HUES48 (cell line): ENCODE results near the gene DCDC2C.
"Not testable (repeated sequence)": the region's sequence is repeated elsewhere in the genome, so short reads cannot be mapped to it uniquely, and the experiment has no call there.

Experiments used
- H3K27ac ChIP-seq: one replicate; pipeline ENCODE4 v1.7.0; 2013; ENCODE audit warnings: low read depth, low read length, inconsistent platforms
- H3K27me3 ChIP-seq: 2 replicates; pipeline ENCODE4 v1.6.1; 2013; ENCODE audit warnings: mild to moderate bottlenecking, low read length; ENCODE audit not compliant: control insufficient read depth, insufficient read depth
- H3K36me3 ChIP-seq: 2 replicates; pipeline ENCODE4 v1.6.1; 2013; ENCODE audit warnings: low read length; ENCODE audit not compliant: control insufficient read depth, insufficient read depth
- H3K4me1 ChIP-seq: 2 replicates; pipeline ENCODE4 v1.6.1; 2013; ENCODE audit warnings: mild to moderate bottlenecking, low read length; ENCODE audit not compliant: control insufficient read depth, insufficient read depth
- H3K4me3 ChIP-seq: 2 replicates; pipeline ENCODE4 v1.5.1; 2013; ENCODE audit warnings: mild to moderate bottlenecking, low read depth, low read length
- H3K9ac ChIP-seq: 2 replicates; pipeline ENCODE4 v1.6.1; 2013; ENCODE audit warnings: mild to moderate bottlenecking, low read depth, low read length, moderate library complexity
- H3K9me3 ChIP-seq: 2 replicates; pipeline ENCODE4 v1.6.1; 2013; ENCODE audit warnings: low read length; ENCODE audit not compliant: control insufficient read depth, insufficient read depth

Gene DCDC2C

GRCh38 chr2:3801506-3801905, 98.1 kb downstream of the DCDC2C start:
- H3K9ac ChIP-seq = no peak overlapping the region
- no peaks in the 10 kb centered on the region for H3K4me1 ChIP-seq
- no peaks in the 10 kb centered on the region for H3K36me3 ChIP-seq
- no peak overlapping the region for H3K27ac ChIP-seq
- no peaks in the 10 kb centered on the region for H3K9me3 ChIP-seq
- no peak overlapping the region for H3K4me3 ChIP-seq
- H3K27me3 ChIP-seq = no peaks in the 10 kb centered on the region

GRCh38 chr2:3805201-3805939, 102.0 kb downstream of the DCDC2C start:
- Histone ChIP-seq H3K27me3 (no peaks in the 10 kb centered on the region), H3K4me3 (no peak overlapping the region), H3K36me3 (no peaks in the 10 kb centered on the region), H3K9me3 (no peaks in the 10 kb centered on the region; the same call in 1 of the 2 replicates), H3K9ac (no peak overlapping the region), H3K4me1 (no peaks in the 10 kb centered on the region), H3K27ac (no peak overlapping the region)

- H3K4me1 ChIP-seq = no peaks in the 10 kb centered on the region
- H3K9me3 ChIP-seq = no peaks in the 10 kb centered on the region; the same call in 1 of the 2 replicates
- no peaks in the 10 kb centered on the region for H3K36me3 ChIP-seq
- H3K4me3 ChIP-seq = no peak overlapping the region
- no peaks in the 10 kb centered on the region for H3K27me3 ChIP-seq
- H3K27ac ChIP-seq = no peak overlapping the region
- no peak overlapping the region for H3K9ac ChIP-seq
Observed at GRCh38 chr2:3806168-3806567, 102.8 kb downstream of the DCDC2C start.

GRCh38 chr2:3806730-3807129, 103.4 kb downstream of the DCDC2C start:
- Histone ChIP-seq H3K4me1 (no peaks in the 10 kb centered on the region), H3K36me3 (no peaks in the 10 kb centered on the region), H3K27me3 (no peaks in the 10 kb centered on the region), H3K27ac (no peak overlapping the region), H3K9ac (no peak overlapping the region), H3K9me3 (no peaks in the 10 kb centered on the region; the same call in 1 of the 2 replicates), H3K4me3 (no peak overlapping the region)

- H3K36me3 ChIP-seq = no peaks in the 10 kb centered on the region
- H3K4me1 ChIP-seq = no peaks in the 10 kb centered on the region
- H3K9me3 ChIP-seq = no peaks in the 10 kb centered on the region; the same call in 1 of the 2 replicates
- H3K27me3 ChIP-seq = no peaks in the 10 kb centered on the region
- no peak overlapping the region for H3K4me3 ChIP-seq
- no peak overlapping the region for H3K9ac ChIP-seq
- H3K27ac ChIP-seq = no peak overlapping the region
Observed at GRCh38 chr2:3807853-3808252, 104.5 kb downstream of the DCDC2C start.

GRCh38 chr2:3814706-3815245, 111.4 kb downstream of the DCDC2C start:
- no peaks in the 10 kb centered on the region for H3K4me1 ChIP-seq
- no peaks in the 10 kb centered on the region; the same call in 1 of the 2 replicates for H3K9me3 ChIP-seq
- peak overlapping the region; percentile 10 for H3K27ac ChIP-seq
- no peaks in the 10 kb centered on the region for H3K36me3 ChIP-seq
- H3K27me3 ChIP-seq = no peaks in the 10 kb centered on the region
- H3K4me3 ChIP-seq = no peak overlapping the region
- no peak overlapping the region for H3K9ac ChIP-seq

GRCh38 chr2:3817144-3817543, 113.8 kb downstream of the DCDC2C start:
- H3K27me3 ChIP-seq, H3K9me3 ChIP-seq: not testable (repeated sequence)

GRCh38 chr2:3823748-3824147, 120.4 kb downstream of the DCDC2C start:
- Histone ChIP-seq H3K27me3 (no peaks in the 10 kb centered on the region), H3K4me1 (no peaks in the 10 kb centered on the region), H3K9me3 (no peaks in the 10 kb centered on the region; the same call in 1 of the 2 replicates), H3K9ac (no peak overlapping the region), H3K4me3 (no peak overlapping the region), H3K27ac (no peak overlapping the region), H3K36me3 (no peaks in the 10 kb centered on the region)

More at GRCh38 chr2:3817144-3817543, 113.8 kb downstream of the DCDC2C start:
- H3K4me3 ChIP-seq, H3K27ac ChIP-seq, H3K4me1 ChIP-seq, H3K36me3 ChIP-seq, H3K9ac ChIP-seq: not testable (repeated sequence)

- H3K9me3 ChIP-seq = no peaks in the 10 kb centered on the region
- no peaks in the 10 kb centered on the region for H3K27me3 ChIP-seq
- H3K27ac ChIP-seq = no peak overlapping the region
- no peaks in the 10 kb centered on the region for H3K36me3 ChIP-seq
- H3K4me3 ChIP-seq = no peak overlapping the region
- H3K4me1 ChIP-seq = no peaks in the 10 kb centered on the region
- no peak overlapping the region for H3K9ac ChIP-seq
Observed at GRCh38 chr2:3827673-3828575, 124.5 kb downstream of the DCDC2C start.

- Histone ChIP-seq H3K27ac (no peak overlapping the region), H3K4me3 (no peak overlapping the region), H3K4me1 (no peaks in the 10 kb centered on the region), H3K9ac (no peak overlapping the region), H3K9me3 (no peaks in the 10 kb centered on the region), H3K27me3 (no peaks in the 10 kb centered on the region), H3K36me3 (no peaks in the 10 kb centered on the region)
Observed at GRCh38 chr2:3830796-3831195, 127.4 kb downstream of the DCDC2C start.

GRCh38 chr2:3837086-3837485, 133.7 kb downstream of the DCDC2C start:
- H3K4me3 ChIP-seq = no peak overlapping the region
- H3K27me3 ChIP-seq = no peaks in the 10 kb centered on the region
- H3K9ac ChIP-seq = no peak overlapping the region
- H3K4me1 ChIP-seq = 0 out of 2 replicates have a peak, but pooled peaks cover 9% of the 10 kb centered on the region
- H3K36me3 ChIP-seq = no peaks in the 10 kb centered on the region
- H3K27ac ChIP-seq = no peak overlapping the region
- no peaks in the 10 kb centered on the region for H3K9me3 ChIP-seq
